ENCODE results near the gene HMCN1. TPM values are rescaled to one million over a fixed set of nuclear protein-coding genes. Genes with fewer than 3 reads are reported as not detected.

The HMCN1 gene
- total and polyA plus RNA-seq, 4 donors, result 3.2 to 149 (median 15.4) TPM

DNA sequence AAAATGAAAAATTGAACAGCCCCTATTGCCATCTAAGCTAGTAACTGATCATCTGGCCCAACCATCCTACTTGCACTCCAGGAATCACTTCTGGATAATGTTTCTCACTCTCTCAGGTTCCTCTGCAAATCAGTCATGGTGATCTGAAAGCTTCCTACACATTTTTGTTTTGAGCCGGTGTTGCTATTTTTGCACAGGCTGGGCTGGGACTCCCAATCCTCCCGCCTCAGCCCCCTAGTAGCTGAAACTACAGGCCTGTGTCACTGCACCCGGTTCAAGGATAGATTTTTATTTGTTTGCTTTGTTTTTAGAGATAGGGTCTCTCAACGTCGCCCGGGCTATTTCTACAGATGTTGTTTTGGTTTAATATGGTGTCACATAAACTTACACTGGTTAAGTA is 40.5 kb upstream of the HMCN1 start:
- Histone ChIP-seq H3K36me3 (ENCODE audit: control insufficient read depth in 4 of 4, insufficient read depth in 4 of 4, low read length in 4 of 4) (no peaks in the 10 kb centered on the region), H3K4me3 (no peak overlapping the region), H3K9ac (ENCODE audit: insufficient read depth in 1 of 2, low read length in 2 of 2) (no peak overlapping the region), H3K4me1 (ENCODE audit: control insufficient read depth in 5 of 5, insufficient read depth in 5 of 5, low read length in 5 of 5) (peaks cover 0 to 8% (median 0%) of the 10 kb centered on the region in 5 donors), H3K27me3 (ENCODE audit: control insufficient read depth in 3 of 3, insufficient read depth in 3 of 3, low read length in 2 of 3) (no peaks in the 10 kb centered on the region), H3K9me3 (ENCODE audit: control insufficient read depth in 4 of 4, insufficient read depth in 3 of 4, low read length in 3 of 4) (no peaks in the 10 kb centered on the region), H3K27ac (ENCODE audit: low read depth in 1 of 2, low read length in 1 of 2) (peak overlapping the region; percentile 33 to 70)
- TF ChIP-seq, protein P1, sequence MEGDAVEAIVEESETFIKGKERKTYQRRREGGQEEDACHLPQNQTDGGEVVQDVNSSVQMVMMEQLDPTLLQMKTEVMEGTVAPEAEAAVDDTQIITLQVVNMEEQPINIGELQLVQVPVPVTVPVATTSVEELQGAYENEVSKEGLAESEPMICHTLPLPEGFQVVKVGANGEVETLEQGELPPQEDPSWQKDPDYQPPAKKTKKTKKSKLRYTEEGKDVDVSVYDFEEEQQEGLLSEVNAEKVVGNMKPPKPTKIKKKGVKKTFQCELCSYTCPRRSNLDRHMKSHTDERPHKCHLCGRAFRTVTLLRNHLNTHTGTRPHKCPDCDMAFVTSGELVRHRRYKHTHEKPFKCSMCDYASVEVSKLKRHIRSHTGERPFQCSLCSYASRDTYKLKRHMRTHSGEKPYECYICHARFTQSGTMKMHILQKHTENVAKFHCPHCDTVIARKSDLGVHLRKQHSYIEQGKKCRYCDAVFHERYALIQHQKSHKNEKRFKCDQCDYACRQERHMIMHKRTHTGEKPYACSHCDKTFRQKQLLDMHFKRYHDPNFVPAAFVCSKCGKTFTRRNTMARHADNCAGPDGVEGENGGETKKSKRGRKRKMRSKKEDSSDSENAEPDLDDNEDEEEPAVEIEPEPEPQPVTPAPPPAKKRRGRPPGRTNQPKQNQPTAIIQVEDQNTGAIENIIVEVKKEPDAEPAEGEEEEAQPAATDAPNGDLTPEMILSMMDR (IDR thresholded peaks at IDR 0.05; ENCODE audit: control extremely low read depth, extremely low read depth), result no peak
- 42 to 45% methylated on average over 6 of the region's 6 CpGs for WGBS, 2 donors
- DNase-seq, result no peak
- ATAC-seq (ENCODE audit: insufficient read depth, low FRiP score), result no peak

DNA sequence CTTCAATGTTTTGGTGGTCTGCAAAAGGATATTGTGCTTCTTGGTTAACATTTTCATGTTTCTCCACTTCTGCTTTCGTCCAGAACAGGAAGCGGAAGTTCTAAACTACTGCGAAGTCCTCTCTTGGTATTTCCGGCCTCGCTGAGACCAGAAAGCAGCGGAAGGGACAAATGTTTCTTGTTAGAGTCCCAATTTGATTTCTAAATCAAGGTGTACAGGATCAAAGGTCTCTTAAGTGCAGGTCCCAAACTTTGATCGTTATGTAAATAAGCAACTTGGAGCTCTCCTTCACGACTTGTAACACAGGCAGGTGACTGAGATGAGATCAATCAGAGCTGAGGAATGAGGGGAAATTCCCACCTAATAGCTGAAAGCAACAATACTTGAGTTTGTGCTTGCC is 40.1 kb upstream of the HMCN1 start:
- Histone ChIP-seq H3K9ac (ENCODE audit: insufficient read depth in 1 of 2, low read length in 2 of 2) (peak overlapping the region in 1 of 2 donors; percentile 3), H3K36me3 (ENCODE audit: control insufficient read depth in 4 of 4, insufficient read depth in 4 of 4, low read length in 4 of 4) (no peaks in the 10 kb centered on the region), H3K27me3 (ENCODE audit: control insufficient read depth in 3 of 3, insufficient read depth in 3 of 3, low read length in 2 of 3) (no peaks in the 10 kb centered on the region), H3K4me1 (ENCODE audit: control insufficient read depth in 5 of 5, insufficient read depth in 5 of 5, low read length in 5 of 5) (peaks cover 0 to 8% (median 0%) of the 10 kb centered on the region in 5 donors), H3K27ac (ENCODE audit: low read depth in 1 of 2, low read length in 1 of 2) (peak overlapping the region; percentile 16 to 60), H3K9me3 (ENCODE audit: control insufficient read depth in 4 of 4, insufficient read depth in 3 of 4, low read length in 3 of 4) (no peaks in the 10 kb centered on the region), H3K4me3 (no peak overlapping the region)
- WGBS, 2 donors, result 16 to 18% methylated on average over 8 of the region's 8 CpGs
- TF ChIP-seq, protein P1 (IDR thresholded peaks at IDR 0.05; ENCODE audit: control extremely low read depth, extremely low read depth), result no peak
- DNase-seq (peak in 2 of 3 donors; percentile 38 to 66), ATAC-seq (ENCODE audit: insufficient read depth, low FRiP score) (peak; percentile 53)

DNA sequence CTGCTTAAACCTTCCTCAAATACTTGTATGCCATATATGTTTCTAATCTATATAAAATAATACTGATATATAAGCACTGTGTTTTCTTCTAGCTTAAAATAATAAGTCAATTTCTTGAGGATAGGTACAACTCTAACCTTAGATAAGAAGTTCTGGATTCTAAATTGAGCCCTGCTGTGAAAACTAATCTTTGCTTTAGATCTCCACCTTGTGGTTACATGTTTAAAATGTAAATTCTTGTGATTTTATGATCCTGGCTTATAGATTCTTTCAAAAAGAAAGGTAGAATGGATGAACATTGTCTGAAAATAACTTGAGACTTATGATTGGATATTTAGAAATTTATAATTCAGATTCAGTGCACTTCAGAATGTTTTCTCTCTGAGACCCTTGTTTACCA is 38.9 kb upstream of the HMCN1 start:
- Histone ChIP-seq H3K9ac (ENCODE audit: insufficient read depth in 1 of 2, low read length in 2 of 2) (no peak overlapping the region), H3K4me1 (ENCODE audit: control insufficient read depth in 5 of 5, insufficient read depth in 5 of 5, low read length in 5 of 5) (peaks cover 0 to 8% (median 0%) of the 10 kb centered on the region in 5 donors), H3K9me3 (ENCODE audit: control insufficient read depth in 4 of 4, insufficient read depth in 3 of 4, low read length in 3 of 4) (no peaks in the 10 kb centered on the region), H3K27me3 (ENCODE audit: control insufficient read depth in 3 of 3, insufficient read depth in 3 of 3, low read length in 2 of 3) (no peaks in the 10 kb centered on the region), H3K27ac (ENCODE audit: low read depth in 1 of 2, low read length in 1 of 2) (no peak overlapping the region), H3K36me3 (ENCODE audit: control insufficient read depth in 4 of 4, insufficient read depth in 4 of 4, low read length in 4 of 4) (no peaks in the 10 kb centered on the region), H3K4me3 (no peak overlapping the region)
- TF ChIP-seq, protein P1 (IDR thresholded peaks at IDR 0.05; ENCODE audit: control extremely low read depth, extremely low read depth), result no peak
- ATAC-seq (ENCODE audit: insufficient read depth, low FRiP score), result no peak
- DNase-seq, result no peak

Data from lung (tissue), 12 donors.